GM12875 (cell line): ENCODE measurements around the gene IFT43.

ENCODE experiments used
- H3K4me3 ChIP-seq: one replicate; pipeline ENCODE4 v1.5.1; 2011; ENCODE audit warnings: low read depth, low read length, control low read depth
- CTCF ChIP-seq: IDR thresholded peaks from 2 replicates; pipeline ENCODE4 v1.5.1; 2011; ENCODE audit warnings: low read depth, mild to moderate bottlenecking, control low read depth, inconsistent platforms, low read length, moderate library complexity, borderline replicate concordance; ENCODE audit not compliant: insufficient read depth

The IFT43 gene

DNA sequence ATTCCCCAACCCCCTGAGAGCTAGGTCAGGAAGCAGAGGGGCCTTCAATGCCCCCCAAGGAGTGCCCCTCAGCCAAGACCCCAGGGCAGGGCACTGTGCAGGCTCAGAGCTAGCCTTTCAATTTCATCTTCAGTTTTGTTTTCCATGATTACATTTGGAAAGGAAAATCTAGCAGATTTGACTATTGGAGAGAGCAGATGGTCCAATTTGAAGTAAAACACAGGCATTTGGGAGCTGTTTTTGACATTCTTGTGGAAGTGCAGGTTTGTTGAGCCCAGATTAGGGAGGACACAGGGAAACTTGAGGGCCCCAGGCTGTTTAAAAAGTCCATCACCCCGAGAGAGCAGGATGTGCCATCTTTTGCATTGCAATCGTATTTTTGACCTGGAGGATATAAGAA, 107.5 kb downstream of the IFT43 start:
- TF ChIP-seq CTCF: no peak
- no peak overlapping the region for H3K4me3 ChIP-seq

DNA sequence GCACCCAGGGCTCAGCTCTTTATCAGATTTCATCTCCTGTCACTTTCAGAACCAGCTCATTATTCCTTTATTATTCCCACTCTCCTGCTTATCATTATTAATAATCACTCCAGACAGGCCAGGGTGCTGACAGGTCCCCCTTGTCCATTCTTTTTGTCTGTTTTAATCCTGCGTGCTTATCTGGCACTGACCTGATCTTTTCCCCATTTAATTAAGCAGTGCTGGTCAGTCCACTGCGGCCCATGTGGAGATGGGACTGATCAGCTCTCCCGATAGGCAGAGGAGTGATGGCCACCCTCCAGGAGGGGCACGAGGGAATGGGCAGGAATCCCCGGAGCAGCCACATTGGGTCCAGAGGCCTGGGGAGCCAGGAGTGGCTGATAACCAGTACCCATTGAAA, 110.7 kb downstream of the IFT43 start:
- no peak for TF ChIP-seq CTCF
- H3K4me3 ChIP-seq: no peak overlapping the region

DNA sequence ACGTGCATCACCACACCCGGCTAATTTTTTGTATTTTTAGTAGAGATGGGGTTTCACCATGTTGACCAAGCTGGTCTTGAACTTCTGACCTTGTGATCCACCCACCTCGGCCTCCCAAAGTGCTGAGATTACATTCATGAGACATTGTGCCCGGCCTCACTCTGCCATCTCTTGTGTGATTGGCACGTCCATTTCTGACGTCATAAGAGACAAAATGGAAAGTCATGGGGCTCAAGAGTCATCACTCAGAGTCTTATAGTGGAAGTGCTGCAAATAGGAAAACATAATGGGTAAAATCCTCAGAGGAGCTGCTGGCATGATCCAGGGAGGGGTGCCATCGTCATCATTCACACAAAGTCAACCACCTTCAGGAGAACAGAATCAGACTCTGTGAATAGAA, 112.0 kb downstream of the IFT43 start:
- TF ChIP-seq CTCF: no peak
- H3K4me3 ChIP-seq: no peak overlapping the region

- no peak for TF ChIP-seq CTCF
- no peak overlapping the region for H3K4me3 ChIP-seq
These were observed 112.5 kb downstream of the IFT43 start for GRCh38 chr14:76098047-76098446.

- no peak for TF ChIP-seq CTCF
These were observed 113.5 kb downstream of the IFT43 start for GRCh38 chr14:76098916-76099675.

GRCh38 chr14:76100236-76100635, 114.7 kb downstream of the IFT43 start:
- no peak for TF ChIP-seq CTCF
- no peak overlapping the region for H3K4me3 ChIP-seq

More at GRCh38 chr14:76098916-76099675, 113.5 kb downstream of the IFT43 start:
- H3K4me3 ChIP-seq: no peak overlapping the region
